NCI-H2107 treated with DMSO at 0.1 percent for 48 hours (cell line): ENCODE data around the gene PSMB5.
"Not testable (repeated sequence)": the region's sequence is repeated elsewhere in the genome, so short reads cannot be mapped to it uniquely, and the experiment has no call there.

Source experiments
- DNase-seq: peaks from one replicate; lab custom pipeline; 2025; ENCODE audit not compliant: unreplicated experiment; lab: John Stamatoyannopoulos, UW

Gene PSMB5

GRCh38 chr14:23020143-23021128 lies 14.3 kb downstream of the PSMB5 start:
- DNase-seq = no peak

GRCh38 chr14:23018107-23018506 lies 16.6 kb downstream of the PSMB5 start:
- no peak for DNase-seq

GRCh38 chr14:23017091-23017490 lies 17.6 kb downstream of the PSMB5 start:
- no peak for DNase-seq

GRCh38 chr14:23015618-23016017 lies 19.1 kb downstream of the PSMB5 start:
- no peak for DNase-seq

- DNase-seq = not testable (repeated sequence)
These were observed 21.0 kb downstream of the PSMB5 start for GRCh38 chr14:23013749-23014054.

GRCh38 chr14:23013054-23013748 lies 21.5 kb downstream of the PSMB5 start:
- no peak for DNase-seq

- DNase-seq = peak; percentile 87
These were observed 24.6 kb downstream of the PSMB5 start, which contains the start of gene C14orf93 for GRCh38 chr14:23009939-23010726. Gene C14orf93 (minus strand): TSS chr14:23010143. CDS start chr14:22999023, 11,120 bp downstream.

- no peak for DNase-seq
These were observed 25.2 kb downstream of the PSMB5 start for GRCh38 chr14:23009483-23009938.

GRCh38 chr14:23008831-23009230 lies 25.9 kb downstream of the PSMB5 start:
- peak; percentile 87 for DNase-seq

- DNase-seq = peak; percentile 100
These were observed 27.9 kb downstream of the PSMB5 start for GRCh38 chr14:23006544-23007419.

- peak; percentile 28 for DNase-seq
These were observed 28.5 kb downstream of the PSMB5 start for GRCh38 chr14:23006188-23006534.

- DNase-seq = no peak
These were observed 29.1 kb downstream of the PSMB5 start for GRCh38 chr14:23005451-23006187.

- DNase-seq = not testable (repeated sequence)
These were observed 30.4 kb downstream of the PSMB5 start for GRCh38 chr14:23004274-23004673.

- no peak for DNase-seq
These were observed 32.1 kb downstream of the PSMB5 start for GRCh38 chr14:23002592-23002991.

- DNase-seq = no peak
These were observed 33.8 kb downstream of the PSMB5 start for GRCh38 chr14:23000860-23001259.

- DNase-seq = no peak
These were observed 36.2 kb downstream of the PSMB5 start for GRCh38 chr14:22998329-22999012.

GRCh38 chr14:22997676-22998323 lies 36.9 kb downstream of the PSMB5 start:
- no peak for DNase-seq
